HG02938 (cell line): ENCODE data around the gene FLRT1.

Experiments
- ATAC-seq: cut with Tn5 transposase; IDR thresholded peaks from one replicate; pipeline ENCODE4 v1.9.1; 2021; ENCODE audit warnings: mild to moderate bottlenecking, moderate library complexity; ENCODE audit not compliant: unreplicated experiment

FLRT1 gene

DNA sequence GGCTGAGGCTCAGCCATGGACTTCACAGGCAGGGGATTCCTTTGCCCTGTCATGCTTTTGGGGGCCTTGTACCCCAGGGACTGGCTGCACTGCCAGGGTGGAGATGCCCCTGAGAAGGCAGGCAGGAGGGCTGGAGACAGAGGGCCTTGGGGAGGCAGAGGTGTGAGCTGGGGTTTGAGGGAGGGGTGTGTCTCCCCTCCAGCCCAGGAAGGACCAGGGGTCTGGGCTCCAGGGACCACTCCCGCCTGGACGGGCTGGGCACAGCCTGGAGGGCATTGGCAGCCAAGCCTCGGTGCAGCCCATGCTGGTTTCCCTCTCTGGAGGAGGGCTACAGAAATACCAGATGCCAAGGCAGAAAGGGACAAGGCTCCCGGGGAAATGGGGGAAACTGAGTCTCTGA lies 30.0 kb upstream of the FLRT1 start:
- no peak for ATAC-seq

DNA sequence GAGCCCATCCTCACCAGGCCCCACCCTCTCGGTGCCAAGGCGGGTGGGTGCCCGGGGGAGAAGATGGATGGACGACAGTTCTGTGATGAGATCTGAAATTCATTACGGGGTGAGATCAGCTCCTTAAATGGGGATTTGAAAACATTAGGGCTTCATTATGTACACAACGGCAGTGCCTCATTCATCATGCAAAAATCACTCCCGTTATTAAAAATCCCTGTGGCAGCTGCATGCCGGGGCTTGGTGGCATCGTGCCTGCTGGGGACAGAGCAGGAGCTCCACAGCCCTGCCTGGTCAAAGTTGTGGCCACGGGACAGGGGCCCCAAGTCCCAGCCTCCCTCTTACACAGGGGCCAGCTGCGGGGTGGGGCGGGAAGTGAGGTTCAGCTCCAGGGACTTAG lies 29.3 kb upstream of the FLRT1 start:
- no peak for ATAC-seq

DNA sequence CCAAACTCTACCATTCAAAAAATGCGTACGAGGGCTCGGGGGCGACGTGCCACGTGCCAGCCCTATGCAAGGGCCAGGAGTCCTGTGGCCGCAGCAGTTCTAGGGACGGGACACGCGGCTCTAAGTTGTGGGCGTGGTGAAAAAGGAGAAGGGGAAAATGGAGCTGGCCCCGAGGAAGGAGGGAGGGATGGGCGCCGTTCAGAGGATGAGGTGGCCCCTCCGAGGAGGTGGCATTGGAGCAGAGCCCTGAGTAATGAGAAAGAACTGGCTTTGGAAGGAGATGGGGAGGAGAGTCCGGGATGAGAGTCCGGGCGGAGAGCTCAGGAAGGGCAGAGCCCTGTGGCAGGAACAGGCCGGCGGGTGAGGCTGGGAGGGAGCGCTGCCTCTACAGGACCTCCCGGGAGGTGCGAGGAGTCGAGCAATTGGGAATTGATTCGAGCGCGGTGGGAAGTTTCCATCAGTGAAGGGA lies 28.5 kb upstream of the FLRT1 start:
- no peak for ATAC-seq

DNA sequence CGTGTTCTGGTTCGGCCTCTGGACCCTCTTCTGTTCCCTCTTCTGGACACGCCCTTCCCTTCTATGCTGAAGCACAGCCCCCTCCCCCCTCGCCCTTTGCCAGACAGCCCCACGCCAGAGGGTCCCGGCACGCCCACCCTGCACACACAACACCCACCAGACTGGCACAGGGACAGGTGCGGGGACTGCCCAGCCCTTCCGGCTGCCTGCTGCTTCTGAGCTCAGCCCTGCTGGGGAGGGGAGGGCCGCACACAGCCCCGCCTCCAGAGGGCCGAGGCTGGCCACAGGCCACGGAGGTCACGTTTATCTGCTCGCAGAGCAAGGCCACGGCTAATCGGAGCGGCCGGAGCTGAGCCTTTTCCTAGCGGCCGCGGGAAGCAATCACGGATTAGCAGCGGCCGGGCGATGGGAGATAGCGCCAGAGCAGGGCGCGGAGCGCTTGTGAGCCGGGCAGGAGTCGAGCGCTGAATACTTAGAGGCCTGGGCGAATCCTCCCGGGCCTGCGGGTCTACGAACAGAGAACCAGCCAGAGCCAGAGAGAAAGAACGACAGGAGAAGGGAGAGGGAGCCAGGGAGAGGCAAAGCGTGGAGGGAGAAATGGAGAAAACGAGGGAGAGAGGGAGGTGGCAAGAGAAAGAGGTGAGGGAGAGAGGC lies 28.0 kb upstream of the FLRT1 start:
- ATAC-seq = no peak

DNA sequence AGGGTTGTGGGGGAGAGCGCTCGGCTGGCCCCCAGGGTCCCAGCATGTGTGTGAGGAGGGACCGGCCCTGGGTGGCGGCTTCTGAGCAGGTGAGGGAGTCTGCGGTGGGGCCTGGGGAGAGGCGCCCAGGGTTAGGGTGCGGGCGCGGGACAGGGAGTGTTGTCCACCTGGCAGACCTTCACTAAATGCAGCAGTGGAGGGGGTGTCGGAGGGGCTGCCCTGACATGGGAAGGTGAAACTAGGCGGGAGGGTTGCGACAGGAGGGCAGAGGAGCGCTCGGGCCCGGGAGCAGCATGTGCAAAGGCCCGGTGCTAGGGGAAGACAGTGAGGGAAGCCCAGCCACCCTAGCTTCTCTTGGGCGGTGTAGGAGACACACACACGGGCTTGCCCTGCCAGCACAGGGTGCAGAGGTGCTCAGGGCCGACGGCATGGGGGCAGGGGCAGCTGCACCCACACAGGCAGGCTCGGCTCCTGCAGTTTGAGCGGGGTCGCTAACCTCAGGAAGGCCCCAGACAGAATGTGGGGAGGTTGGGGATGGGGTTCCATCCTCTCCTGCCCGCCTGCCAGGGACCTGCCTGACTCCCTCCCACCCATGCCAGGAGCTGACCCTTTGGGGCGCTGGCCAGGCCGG lies 27.3 kb upstream of the FLRT1 start:
- no peak for ATAC-seq

DNA sequence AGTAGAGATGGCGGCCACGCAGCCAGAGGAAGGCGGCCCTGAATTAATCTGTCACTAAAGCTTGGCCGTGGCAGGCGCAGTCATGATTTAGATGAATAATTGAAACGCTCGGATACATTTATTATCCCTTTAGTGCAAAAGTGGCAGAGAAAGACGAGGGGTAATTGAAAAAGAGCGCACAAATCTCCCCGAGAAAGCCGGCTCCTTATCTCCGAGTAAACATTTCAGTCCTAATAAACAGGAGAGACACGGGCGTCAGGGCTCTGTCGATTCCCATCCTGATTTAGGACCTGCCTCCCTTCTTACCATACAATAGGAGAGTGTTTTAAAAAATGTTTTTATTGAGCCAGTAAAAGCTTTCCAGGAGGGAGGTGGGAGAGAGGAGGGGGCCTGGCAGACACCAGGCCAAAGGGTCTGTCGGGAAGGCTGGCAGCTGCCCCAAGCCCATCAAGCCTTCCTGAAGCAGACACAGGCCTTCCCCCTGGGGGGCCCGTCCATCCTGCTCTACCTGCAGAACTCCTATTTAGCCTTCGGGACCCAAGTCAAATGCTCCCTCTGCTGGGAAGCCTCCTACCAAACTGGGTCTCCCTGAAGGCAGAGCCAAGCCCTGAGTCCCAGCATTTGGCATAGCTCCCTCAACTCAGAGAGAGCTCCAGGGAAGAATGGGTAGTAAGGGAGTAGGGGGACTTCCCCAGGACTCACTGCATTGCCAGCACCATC lies 26.7 kb upstream of the FLRT1 start:
- ATAC-seq = no peak

DNA sequence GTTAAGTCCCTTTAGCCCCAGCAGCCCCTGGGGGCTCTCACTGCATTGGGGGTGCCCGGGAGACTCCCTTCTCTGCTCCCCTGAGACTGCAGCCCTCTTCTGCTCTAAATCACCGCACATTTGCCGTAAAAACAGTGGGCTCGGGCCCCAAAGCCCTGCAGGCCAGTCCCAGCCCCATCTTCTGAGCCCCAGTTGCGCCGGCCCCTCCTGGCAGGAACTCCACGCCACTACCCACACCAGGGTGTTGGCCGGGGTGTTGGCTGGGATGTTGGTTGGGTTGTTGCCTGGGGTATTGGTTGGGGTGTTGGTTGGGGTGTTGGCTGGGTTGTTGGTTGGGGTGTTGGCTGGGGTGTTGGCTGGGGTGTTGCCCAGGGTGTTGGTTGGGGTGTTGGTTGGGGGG lies 26.0 kb upstream of the FLRT1 start:
- ATAC-seq = no peak

DNA sequence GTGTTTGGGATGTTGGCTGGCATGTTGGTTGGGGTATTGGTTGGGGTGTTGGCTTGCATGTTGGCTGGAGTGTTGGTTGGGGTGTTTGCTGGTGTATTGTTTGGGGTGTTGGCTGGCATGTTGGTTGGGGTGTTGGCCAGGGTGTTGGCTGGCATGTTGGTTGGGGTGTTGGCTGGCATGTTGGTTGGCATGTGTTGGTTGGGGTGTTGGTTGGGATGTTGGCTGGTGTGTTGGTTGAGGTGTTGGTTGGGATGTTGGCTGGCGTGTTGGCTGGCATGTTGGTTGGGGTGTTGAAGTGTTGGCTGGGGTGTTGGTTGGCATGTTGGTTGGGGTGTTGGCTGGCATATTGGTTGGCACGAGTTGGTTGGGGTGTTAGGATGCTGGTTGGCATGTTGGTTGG lies 24.9 kb upstream of the FLRT1 start:
- ATAC-seq = no peak

DNA sequence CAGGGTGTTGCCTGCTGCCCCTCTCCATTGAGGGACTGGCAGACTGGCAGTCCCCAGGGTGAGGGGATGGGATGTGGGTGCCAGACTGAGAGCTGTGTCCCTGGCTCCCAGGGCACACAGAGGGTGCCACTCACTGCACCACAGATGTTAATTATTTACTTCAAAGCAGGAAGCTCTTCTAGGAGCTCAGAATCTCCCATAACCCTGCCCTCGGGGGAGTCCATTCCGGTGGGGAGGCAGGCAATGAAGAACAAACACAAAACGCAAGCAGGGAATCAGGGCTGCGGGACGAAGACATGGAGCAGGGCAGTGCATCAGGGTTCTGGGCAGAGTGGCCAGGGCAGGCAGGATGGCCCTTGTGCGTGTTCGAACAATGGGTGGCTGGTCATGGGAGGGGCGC lies 24.4 kb upstream of the FLRT1 start:
- no peak for ATAC-seq

DNA sequence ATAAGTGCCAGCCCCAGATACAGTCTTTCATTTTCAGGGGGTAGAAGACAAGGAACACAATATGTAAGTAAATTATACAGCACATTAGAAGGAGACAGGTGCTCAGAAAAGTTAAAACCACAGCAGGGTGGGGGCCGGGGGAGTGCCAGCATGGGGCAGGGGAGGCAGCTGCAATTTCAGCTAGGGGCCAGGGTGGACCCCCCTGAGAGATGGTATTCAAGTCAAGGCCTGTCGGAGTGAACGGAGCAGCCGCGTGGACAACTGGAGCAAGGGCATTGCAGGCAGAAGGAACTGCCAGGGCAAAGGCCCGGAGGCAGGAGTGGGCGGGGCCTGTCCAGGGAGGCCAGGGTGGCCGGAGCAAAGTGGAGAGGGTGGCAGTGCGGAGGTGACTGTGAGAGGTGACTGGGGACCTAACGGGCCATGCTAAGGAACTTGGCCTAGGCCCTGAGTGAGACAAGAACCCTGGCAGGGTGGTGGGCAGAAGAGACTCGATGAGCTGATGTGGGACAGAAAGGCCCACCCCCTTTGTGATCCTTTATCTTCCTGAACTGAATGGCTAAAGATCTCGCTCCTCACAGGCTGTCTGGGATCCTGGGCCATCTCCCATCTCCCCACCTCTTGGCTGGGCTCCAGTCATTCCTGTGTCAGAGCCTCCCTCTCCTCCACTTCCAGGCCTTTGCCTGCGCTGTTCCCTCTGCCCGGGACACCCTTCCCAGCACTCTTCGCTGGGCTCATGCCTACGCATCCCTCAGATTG lies 22.4 kb upstream of the FLRT1 start:
- no peak for ATAC-seq

DNA sequence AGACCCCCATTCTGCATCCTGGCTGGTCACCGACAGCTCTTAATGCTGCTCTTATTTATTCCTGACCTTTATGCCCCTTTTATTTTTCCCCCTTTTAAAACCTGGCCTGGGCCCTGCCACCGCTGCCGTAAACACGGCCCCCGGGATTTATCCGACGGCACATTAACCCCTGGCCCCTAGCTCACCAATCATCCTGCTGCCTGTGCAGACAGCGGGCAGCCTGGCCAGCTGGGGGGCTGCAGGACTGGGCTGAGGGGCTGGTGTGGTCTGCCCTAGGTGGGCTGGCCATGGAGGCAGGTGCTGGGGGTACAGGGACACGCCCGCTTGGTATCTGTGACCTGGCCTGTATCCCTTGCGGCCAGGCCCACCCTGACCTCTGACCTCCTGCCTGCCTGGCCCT lies 21.4 kb upstream of the FLRT1 start:
- no peak for ATAC-seq

DNA sequence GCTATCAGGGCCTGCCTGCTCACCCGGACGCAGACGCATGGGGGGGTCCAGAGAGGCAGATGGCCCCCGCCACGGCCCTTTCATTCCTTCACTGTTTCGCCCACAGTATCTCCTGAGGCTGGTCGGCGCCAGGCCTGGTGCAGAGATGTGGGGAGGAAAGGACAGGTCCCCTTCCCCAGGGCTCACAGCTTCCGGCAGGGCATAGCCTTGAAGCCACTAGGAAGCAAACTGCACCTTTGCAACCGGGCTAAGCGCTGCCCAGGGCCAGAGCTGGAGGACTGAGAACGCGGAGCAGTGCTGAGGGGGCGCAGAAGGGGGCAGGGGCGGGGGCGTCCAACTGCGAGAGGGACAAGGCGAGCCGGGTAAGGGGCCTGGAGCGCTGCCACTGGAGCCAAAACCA lies 20.2 kb upstream of the FLRT1 start:
- no peak for ATAC-seq

DNA sequence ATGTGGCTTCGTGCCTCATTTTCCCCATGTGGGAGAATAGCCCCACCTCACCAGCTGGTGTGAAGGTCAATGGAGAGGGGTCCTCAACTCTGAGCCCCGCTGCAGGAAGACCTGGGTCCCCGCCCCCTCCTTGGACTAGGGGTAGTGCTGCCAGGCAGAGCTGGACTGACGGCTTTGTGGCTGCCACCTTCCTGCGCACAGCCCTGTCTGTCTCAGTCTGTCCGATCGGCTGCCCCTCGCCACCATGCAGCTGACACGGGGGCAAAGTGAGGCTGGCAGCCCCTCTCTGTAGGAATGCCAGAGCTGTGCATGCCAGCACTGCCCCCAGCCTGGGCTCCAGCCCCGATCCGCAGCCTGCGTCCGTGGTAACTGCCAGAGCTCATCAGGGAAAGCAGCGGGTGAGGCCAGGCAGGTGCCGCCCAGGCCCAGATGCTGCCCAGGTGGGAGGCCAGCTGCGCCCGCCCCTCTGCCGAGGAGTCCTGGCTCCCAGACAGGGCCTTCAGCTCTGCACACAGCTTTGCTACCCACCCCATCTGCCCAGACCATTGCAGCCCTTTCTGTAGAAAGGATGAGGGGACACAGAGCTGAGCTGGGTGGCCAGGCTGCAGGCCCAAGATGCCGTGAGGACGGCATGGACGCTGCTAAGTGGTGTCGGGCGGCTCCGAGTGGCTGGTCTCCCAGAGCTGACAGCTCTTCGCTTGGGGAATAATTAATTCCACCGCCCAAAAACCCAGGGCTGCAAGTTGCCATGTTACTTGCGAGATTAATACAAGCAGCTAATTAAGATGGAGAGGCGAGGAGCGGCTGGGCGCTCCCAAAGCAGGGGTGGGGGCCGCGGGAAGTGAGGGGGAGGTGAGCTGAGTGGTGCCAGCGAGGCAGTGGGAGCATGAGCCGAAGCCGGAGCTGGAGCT lies 19.5 kb upstream of the FLRT1 start:
- no peak for ATAC-seq

DNA sequence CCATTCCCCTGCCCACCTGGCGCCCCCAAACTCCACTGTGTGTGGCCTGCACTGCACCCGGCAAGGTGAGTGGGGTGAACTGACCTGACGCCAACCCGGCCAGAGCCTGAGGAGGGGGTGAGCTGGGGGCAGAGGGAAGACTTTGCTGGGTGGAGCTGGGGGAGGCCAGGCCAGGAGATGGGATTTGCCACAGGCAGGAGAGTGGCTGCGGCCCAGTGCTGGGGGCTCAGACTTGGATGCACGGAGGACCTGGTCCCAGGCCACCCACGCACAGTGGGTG lies 17.8 kb upstream of the FLRT1 start:
- no peak for ATAC-seq

DNA sequence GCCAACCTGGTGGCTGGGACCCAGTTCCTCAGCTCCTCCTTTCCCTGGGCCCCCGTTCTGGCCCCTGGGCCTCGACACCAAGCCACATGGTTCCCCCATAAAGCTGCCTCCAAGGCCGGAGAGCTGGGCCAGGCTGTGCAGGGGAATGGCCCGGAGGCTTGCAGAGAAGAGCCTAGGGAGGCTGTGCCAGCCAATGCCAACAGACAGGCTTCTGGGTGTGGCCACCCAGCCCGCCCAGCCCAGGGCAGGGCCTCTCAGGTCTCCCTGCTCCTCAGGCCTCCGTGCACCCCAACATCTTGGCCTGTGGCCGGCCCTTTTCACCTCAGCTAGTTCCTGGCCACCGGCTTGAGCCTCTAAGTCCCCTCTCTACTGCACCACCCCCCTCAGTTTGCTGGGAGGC lies 17.4 kb upstream of the FLRT1 start:
- ATAC-seq = no peak

DNA sequence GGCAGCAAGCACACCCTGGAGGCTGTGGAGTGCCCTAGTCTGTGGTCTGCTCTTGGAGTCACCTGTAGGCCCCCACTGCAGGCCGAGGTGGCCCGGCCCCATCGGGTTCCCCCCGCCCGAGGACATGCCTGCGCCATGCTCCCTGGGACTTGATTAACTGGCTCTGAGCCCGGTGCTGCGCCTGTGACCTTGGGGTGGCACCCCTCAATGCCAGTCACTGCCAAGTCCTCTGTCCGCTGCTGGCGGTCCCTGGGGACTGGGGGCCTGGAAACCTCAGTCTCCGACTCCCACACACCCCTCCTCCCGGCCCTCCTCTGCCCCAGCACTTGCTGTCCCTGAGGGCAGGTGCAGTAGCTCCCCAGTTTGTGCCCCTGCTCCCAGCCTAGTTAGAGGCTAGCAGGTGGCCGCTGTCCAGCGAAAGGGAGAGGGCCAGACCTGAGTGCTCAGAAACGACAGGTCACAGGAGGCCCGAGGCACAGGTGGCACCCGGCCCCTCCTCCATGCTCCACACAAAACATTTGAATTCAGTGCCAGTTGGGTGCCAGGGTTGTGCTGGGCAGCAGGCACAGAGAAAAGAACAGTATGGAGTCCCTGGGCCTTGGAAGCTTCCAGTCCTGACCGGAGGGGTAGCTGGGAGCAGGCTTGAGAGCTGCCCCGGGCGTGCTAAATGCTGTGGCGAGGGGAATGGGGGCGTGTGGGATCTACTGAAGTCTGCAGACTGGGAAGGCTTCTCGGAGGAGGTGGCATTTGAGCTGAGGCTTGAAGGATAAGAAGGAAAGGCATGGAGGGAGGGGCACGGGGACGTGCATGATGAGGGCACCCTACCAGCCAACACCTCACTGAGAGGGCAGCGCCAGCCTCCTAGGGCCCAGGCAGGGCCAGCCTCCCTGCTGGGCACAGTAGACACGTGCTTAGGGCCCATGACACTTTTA lies 16.4 kb upstream of the FLRT1 start:
- ATAC-seq = no peak

DNA sequence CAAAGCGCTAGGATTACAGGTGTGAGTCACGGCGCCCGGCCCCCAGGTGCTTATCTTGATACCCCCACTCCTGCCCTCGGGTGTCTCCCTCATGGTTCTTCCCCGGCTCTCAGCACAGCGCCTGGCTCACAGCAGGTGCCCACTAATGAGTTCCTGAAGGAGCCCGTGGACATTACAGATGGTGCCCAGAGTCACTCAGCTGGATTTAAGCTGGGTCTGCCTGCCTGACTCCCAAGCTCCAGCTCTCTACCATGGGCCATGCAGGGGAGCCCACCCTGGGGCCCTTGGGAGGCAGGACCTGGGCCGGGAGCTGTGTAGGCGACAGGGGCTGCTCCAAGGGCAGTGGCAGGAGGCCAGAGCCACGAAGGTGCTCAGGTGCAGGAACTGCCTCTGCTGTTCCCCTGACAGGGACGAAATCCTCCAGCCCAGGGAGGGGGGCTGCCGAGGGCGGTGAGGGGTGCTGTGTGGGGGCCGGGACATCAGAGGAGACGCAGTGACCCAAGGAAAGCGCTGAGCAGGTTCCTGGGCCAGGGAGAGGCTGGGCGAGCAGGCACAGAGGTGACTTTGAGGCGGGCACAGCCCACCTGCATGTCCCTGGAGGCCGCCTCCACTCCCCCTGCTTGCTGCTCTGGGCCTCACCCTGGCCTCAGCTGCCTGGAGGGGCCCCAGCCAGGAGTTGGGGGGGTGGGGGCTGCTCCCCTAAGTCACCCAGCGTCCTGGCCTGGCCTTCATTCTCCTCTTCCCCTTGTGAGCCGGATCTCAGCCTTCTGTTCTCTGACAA lies 14.6 kb upstream of the FLRT1 start:
- ATAC-seq = no peak

DNA sequence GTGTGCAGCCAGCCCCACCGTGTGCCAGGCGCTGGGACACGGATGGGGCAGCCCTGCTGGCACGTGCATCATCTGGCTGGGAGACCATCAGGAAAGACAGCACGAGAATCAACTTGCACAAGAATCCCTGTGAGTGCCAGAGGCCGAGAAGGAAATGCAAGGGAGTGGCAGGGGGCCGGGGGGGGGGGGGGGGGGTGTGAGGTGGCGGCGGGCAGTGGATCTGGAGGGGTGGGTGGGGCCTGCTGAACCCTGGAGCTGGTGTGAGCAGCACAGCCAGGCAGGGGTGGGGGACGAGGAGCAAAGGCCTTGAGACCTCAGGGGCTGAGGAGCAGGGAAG lies 14.0 kb upstream of the FLRT1 start:
- no peak for ATAC-seq

DNA sequence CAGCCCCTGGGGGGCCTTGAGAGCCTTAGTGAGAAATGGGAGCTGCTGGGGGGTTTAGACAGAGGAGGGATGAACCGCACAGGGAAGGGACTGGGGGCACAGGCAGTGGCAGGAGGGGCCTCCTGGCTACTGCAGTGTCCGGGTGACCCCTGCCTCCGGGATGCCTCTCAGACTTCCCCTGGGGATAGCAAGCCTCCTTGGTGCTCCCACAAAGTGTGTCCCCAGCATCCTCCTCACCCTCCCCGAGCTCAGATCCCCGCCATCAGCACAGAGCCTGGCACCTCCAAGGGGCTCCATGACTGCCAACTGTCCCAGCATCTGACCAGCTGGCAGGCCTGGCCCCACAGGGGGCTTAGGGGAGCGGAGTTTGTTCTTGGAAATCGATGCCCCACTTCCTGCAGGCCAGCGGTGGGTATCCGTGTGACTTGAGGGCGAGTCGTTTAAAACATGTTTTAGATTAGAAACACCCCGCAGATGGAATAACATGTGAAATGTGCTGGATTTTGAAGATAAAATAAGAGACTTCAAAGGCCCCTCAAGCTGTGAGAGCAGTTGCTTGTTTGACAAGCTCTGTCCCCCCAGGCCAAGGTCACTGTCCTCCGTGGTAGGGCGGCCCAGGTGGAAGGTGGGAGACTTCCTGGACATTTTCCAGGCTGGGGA lies 13.5 kb upstream of the FLRT1 start:
- no peak for ATAC-seq
